Mesodermal cell (in vitro differentiated cells): ENCODE measurements around the gene TRAPPC12.

Experiments
- H3K27ac ChIP-seq: 2 replicates; pipeline ENCODE4 v1.7.0; 2013; ENCODE audit warnings: mild to moderate bottlenecking, low read depth, low read length, moderate library complexity; ENCODE audit not compliant: severe bottlenecking
- H3K36me3 ChIP-seq: 2 replicates; pipeline ENCODE4 v1.7.1; 2013; ENCODE audit warnings: mild to moderate bottlenecking, low read length, moderate library complexity; ENCODE audit not compliant: control insufficient read depth, insufficient read depth
- H3K4me1 ChIP-seq: one replicate; pipeline ENCODE4 v1.7.1; 2013; ENCODE audit warnings: mild to moderate bottlenecking, low read length; ENCODE audit not compliant: insufficient read depth, control insufficient read depth, poor library complexity, severe bottlenecking
- H3K4me3 ChIP-seq: 2 replicates; pipeline ENCODE4 v1.7.0; 2013; ENCODE audit warnings: low read length, control low read depth, mild to moderate bottlenecking; ENCODE audit not compliant: insufficient read depth, poor library complexity, severe bottlenecking; ENCODE audit errors: extremely low read depth
- H3K9me3 ChIP-seq: 2 replicates; pipeline ENCODE4 v1.7.1; 2013; ENCODE audit warnings: mild to moderate bottlenecking, low read length, moderate library complexity; ENCODE audit not compliant: control insufficient read depth
- WGBS, 2 experiments: methylation state at CpG; one replicate each; pipeline ENCODE4 v1.1.5; 2013; ENCODE audit warnings: missing lambda C conversion rate in 2 of 2; ENCODE audit not compliant: insufficient coverage in 2 of 2; 5-methylcytosine and 5-hydroxymethylcytosine counted together

Gene TRAPPC12

GRCh38 chr2:3480352-3481010 is 101.0 kb downstream of the TRAPPC12 start:
- Histone ChIP-seq H3K9me3 (no peaks in the 10 kb centered on the region), H3K4me1 (no peaks in the 10 kb centered on the region), H3K4me3 (no peak overlapping the region), H3K27ac (no peak overlapping the region), H3K36me3 (peaks cover 22% of the 10 kb centered on the region)
- WGBS, 2 experiments: 66 to 93% methylated on average over 4 to 5 of the region's 7 CpGs

DNA sequence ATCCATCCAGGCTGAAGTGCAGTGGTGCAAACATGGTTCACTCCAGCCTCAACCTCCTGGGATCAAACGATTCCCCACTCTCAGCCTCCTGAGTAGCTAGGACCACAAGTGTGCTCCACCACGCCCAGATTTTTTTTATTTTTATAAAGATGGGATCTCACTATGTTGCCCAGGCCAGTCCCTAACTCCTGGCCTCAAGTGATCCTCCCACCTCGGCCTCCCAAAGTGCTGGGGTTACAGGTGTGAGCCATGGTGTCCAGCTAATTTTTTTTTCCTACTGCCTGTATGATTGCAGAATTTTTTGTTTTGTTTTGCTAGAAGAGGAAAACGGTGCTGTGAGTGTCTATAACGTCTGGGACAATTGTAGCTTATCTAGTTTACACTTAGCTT is 101.5 kb downstream of the TRAPPC12 start:
- Histone ChIP-seq H3K27ac (no peak overlapping the region), H3K9me3 (no peaks in the 10 kb centered on the region), H3K4me3 (no peak overlapping the region), H3K36me3 (peaks cover 27% of the 10 kb centered on the region), H3K4me1 (no peaks in the 10 kb centered on the region)
- WGBS, 2 experiments: 97 to 100% methylated on average over 1 to 3 of the region's 5 CpGs

DNA sequence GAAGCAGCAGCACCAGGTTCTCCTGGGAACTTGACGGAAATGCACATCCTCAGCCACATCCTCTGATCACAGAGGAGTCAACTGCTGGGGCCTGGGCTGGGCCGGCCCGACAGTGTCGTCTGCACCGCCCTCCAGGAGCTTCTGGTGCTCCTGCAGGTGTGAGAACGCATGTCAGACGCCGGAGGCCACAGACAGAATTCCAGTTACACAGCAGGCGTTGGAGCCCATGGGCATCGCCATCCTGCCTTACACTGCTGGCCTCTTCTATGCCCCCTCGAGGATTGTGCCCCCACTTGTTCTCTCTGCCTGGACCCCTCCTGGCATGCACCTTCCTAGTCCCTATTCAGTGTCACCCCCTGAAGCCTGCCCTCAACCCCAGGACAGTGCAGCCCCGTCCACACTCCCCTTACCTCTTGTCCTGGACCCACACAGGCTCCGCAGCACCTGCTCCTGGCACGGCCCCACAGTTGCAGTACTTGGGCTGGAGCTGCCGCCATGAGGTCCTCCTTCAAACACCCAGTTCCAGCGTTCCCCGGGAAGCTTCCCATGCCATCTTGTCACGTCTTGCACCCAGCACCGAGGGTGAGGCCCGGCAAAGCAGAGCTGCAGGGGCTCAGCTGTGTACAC is 102.4 kb downstream of the TRAPPC12 start:
- Histone ChIP-seq H3K27ac (no peak overlapping the region), H3K9me3 (no peaks in the 10 kb centered on the region), H3K4me3 (no peak overlapping the region), H3K4me1 (no peaks in the 10 kb centered on the region), H3K36me3 (peaks cover 31% of the 10 kb centered on the region)
- WGBS, 2 experiments: 93% methylated on average over 16 to 20 of the region's 20 CpGs

- Histone ChIP-seq H3K4me3 (no peak overlapping the region), H3K9me3 (no peaks in the 10 kb centered on the region), H3K4me1 (no peaks in the 10 kb centered on the region), H3K36me3 (peaks cover 34% of the 10 kb centered on the region), H3K27ac (no peak overlapping the region)
- 94 to 95% methylated on average over 17 to 20 of the region's 20 CpGs for WGBS, 2 experiments
Observed at GRCh38 chr2:3482363-3482821, 102.9 kb downstream of the TRAPPC12 start.

- no peak overlapping the region for H3K27ac ChIP-seq
- H3K9me3 ChIP-seq: no peaks in the 10 kb centered on the region
- no peak overlapping the region for H3K4me3 ChIP-seq
- WGBS, 2 experiments: 86 to 87% methylated on average over 27 to 30 of the region's 30 CpGs
- no peaks in the 10 kb centered on the region for H3K4me1 ChIP-seq
- peaks cover 32% of the 10 kb centered on the region for H3K36me3 ChIP-seq
Observed at GRCh38 chr2:3483227-3483985, 103.9 kb downstream of the TRAPPC12 start.

DNA sequence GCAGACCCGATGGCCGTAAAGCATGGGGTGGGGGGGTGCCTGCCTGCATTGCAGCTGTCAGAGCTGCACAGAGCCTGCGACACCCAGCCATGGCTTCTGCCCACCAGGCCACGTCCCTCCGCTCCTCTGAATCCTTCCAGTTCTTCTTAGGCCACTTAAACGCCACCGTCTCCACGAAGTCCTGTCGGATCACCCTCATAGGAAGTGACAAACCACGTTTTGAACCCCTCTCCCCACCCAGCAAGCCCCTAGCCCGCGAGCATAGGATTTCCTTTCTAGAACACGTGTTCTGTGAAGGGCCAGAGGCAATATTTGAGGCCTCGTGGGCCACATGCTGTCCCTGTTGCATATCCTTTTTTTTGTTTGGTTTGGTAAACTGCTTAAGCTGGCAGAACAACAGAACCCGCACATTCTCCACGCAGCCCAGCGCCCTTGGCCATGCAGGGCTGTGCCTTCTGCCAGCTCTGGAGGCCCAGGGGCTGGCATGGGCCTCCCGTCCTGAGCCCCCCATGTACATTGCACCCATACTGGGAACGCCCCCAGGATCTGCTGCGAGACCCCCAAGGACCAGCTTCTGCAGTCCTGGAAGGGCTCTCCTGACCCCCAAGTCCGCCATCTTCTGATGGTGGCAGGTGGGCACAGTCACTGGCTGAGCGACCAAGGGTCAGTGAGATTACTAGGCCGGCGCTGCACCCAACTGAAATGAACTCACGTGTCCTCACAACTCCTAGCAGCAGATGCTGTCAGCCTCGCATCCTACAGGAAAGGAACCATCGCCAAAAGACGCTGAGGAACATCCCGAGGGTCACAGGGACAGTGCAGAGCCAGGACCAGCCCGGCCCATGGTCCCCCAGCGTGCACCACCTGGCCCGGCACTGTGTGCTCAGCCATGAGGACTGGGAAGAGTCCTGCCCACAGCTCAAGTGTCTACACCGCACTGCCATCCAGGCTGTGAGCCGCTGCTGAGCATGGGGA is 104.8 kb downstream of the TRAPPC12 start:
- no peaks in the 10 kb centered on the region for H3K4me1 ChIP-seq
- 93 to 95% methylated on average over 24 to 32 of the region's 34 CpGs for WGBS, 2 experiments
- H3K9me3 ChIP-seq: no peaks in the 10 kb centered on the region
- H3K36me3 ChIP-seq: peaks cover 24% of the 10 kb centered on the region
- H3K27ac ChIP-seq: no peak overlapping the region
- no peak overlapping the region for H3K4me3 ChIP-seq

DNA sequence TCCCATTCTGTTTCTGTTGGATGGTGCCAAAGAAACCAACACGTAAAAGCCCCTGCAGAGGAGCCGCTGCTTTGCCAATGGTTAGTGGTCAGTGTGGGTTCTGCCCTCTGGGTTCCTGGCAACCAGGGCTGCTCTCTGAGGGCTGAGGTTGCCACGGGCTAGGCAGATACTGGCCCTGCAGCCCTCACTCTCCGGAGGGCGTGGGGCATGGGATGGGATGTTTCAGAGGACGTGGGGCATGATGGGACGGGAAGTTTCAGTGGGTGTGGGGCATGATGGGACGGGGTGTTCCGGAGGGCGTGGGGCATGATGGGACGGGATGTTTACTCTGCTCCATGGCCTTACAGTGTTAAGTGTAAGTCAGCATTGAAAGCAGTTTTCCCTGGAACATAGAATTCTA is 105.7 kb downstream of the TRAPPC12 start:
- Histone ChIP-seq H3K36me3 (peaks cover 15% of the 10 kb centered on the region), H3K4me3 (no peak overlapping the region), H3K9me3 (no peaks in the 10 kb centered on the region), H3K4me1 (no peaks in the 10 kb centered on the region), H3K27ac (no peak overlapping the region)
- WGBS, 2 experiments: 93 to 99% methylated on average over 9 to 11 of the region's 11 CpGs

GRCh38 chr2:3486047-3487027 is 106.8 kb downstream of the TRAPPC12 start:
- WGBS, 2 experiments: 95 to 96% methylated on average over 23 to 28 of the region's 29 CpGs
- Histone ChIP-seq H3K9me3 (no peaks in the 10 kb centered on the region), H3K36me3 (peaks cover 12% of the 10 kb centered on the region), H3K4me1 (no peaks in the 10 kb centered on the region), H3K27ac (no peak overlapping the region), H3K4me3 (no peak overlapping the region)

DNA sequence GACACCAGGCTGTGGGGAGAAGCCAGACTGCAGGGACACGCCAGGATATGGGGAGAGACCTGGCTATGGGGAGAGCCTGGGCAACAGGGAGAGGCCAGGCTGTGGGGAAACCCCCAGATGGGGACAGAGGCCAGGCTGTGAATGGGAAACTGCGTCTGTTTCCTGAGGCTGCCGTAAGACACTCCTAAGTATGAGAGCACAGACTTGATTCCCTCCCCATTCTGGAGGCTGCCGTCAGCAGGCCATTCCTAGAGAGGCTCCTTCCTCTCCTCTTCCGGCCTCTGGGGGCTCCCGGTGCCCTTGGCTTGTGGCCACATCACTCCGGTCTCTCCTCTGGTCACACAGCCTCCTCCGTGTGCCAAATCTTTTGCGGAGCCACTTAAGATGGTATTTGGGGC is 107.5 kb downstream of the TRAPPC12 start:
- Histone ChIP-seq H3K4me1 (no peaks in the 10 kb centered on the region), H3K4me3 (no peak overlapping the region), H3K9me3 (no peaks in the 10 kb centered on the region), H3K27ac (no peak overlapping the region), H3K36me3 (peaks cover 12% of the 10 kb centered on the region)
- 97% methylated on average over 7 to 9 of the region's 9 CpGs for WGBS, 2 experiments
